ENCODE measurements around the gene CAPZA1. TPM values are rescaled to one million over a fixed set of nuclear protein-coding genes. Genes with fewer than 3 reads are reported as not detected.

CAPZA1 gene
- total RNA-seq, 2 donors from 2014 or later, result 165 to 178 TPM

- H3K27me3 ChIP-seq, result no peaks in the 10 kb centered on the region
- intact Hi-C loops (cut with DNase I), result no loop called here
- H3K4me1 ChIP-seq, result no peaks in the 10 kb centered on the region
- no peak for DNase-seq
- H3K4me3 ChIP-seq, result no peak overlapping the region
- no peak overlapping the region for H3K9ac ChIP-seq (ENCODE audit: low read depth in 2 of 2, low read length in 2 of 2)
- peaks cover 6% of the 10 kb centered on the region for H3K36me3 ChIP-seq
- H3K27ac ChIP-seq, result no peak overlapping the region
- no peaks in the 10 kb centered on the region for H3K9me3 ChIP-seq
- TF ChIP-seq CTCF (IDR thresholded peaks at IDR 0.05), result no peak
Measured at GRCh38 chr1:112665857-112666256, 46.2 kb downstream of the CAPZA1 start.

- Histone ChIP-seq H3K27me3 (no peaks in the 10 kb centered on the region), H3K4me3 (no peak overlapping the region), H3K9me3 (no peaks in the 10 kb centered on the region), H3K4me1 (no peaks in the 10 kb centered on the region), H3K9ac (ENCODE audit: low read depth in 2 of 2, low read length in 2 of 2) (no peak overlapping the region), H3K36me3 (no peaks in the 10 kb centered on the region), H3K27ac (no peak overlapping the region)
- intact Hi-C loops (cut with DNase I), result no loop called here
- no peak for DNase-seq
- TF ChIP-seq CTCF (IDR thresholded peaks at IDR 0.05), result no peak
Measured at GRCh38 chr1:112666946-112667345, 47.3 kb downstream of the CAPZA1 start.

GRCh38 chr1:112672009-112672408 is 52.4 kb downstream of the CAPZA1 start:
- no peaks in the 10 kb centered on the region for H3K4me1 ChIP-seq
- TF ChIP-seq CTCF (IDR thresholded peaks at IDR 0.05), result no peak
- DNase-seq, result no peak
- no peaks in the 10 kb centered on the region for H3K36me3 ChIP-seq
- no peaks in the 10 kb centered on the region for H3K9me3 ChIP-seq
- H3K9ac ChIP-seq (ENCODE audit: low read depth in 2 of 2, low read length in 2 of 2), result no peak overlapping the region
- no peak overlapping the region for H3K4me3 ChIP-seq
- intact Hi-C loops (cut with DNase I), result no loop called here
- no peaks in the 10 kb centered on the region for H3K27me3 ChIP-seq
- H3K27ac ChIP-seq, result no peak overlapping the region

GRCh38 chr1:112672842-112673241 is 53.2 kb downstream of the CAPZA1 start:
- no peak for DNase-seq
- H3K36me3 ChIP-seq, result no peaks in the 10 kb centered on the region
- intact Hi-C loops (cut with DNase I), result no loop called here
- no peaks in the 10 kb centered on the region for H3K9me3 ChIP-seq
- no peaks in the 10 kb centered on the region for H3K4me1 ChIP-seq
- no peaks in the 10 kb centered on the region for H3K27me3 ChIP-seq
- no peak overlapping the region for H3K27ac ChIP-seq
- no peak overlapping the region for H3K9ac ChIP-seq (ENCODE audit: low read depth in 2 of 2, low read length in 2 of 2)
- no peak for TF ChIP-seq CTCF (IDR thresholded peaks at IDR 0.05)
- H3K4me3 ChIP-seq, result no peak overlapping the region

- no peak for DNase-seq
- no peaks in the 10 kb centered on the region for H3K36me3 ChIP-seq
- H3K4me1 ChIP-seq, result no peaks in the 10 kb centered on the region
- peak overlapping the region; percentile 81 to 91 for H3K9ac ChIP-seq (ENCODE audit: low read depth in 2 of 2, low read length in 2 of 2)
- peak overlapping the region; percentile 89 for H3K27ac ChIP-seq
- intact Hi-C loops (cut with DNase I), result no loop called here
- no peaks in the 10 kb centered on the region for H3K9me3 ChIP-seq
- TF ChIP-seq CTCF (IDR thresholded peaks at IDR 0.05), result peak; percentile 32
- peak overlapping the region; percentile 80 for H3K4me3 ChIP-seq
- H3K27me3 ChIP-seq, result no peaks in the 10 kb centered on the region
Measured at GRCh38 chr1:112673592-112674439, 54.2 kb downstream of the CAPZA1 start.
